Suprapubic skin (tissue), 4 donors: Measurements from ENCODE around the gene GAS7. TPM values are rescaled to one million over a fixed set of nuclear protein-coding genes. Genes with fewer than 3 reads are reported as not detected.
A peak's percentile ranks its signal among the peaks of the same experiment; 100 is the strongest.

Source experiments
- DNase-seq, 2 donors: peaks; one replicate each; pipeline ENCODE4 v3.0.0-alpha.2; 2019; ENCODE audit warnings: low spot score in 2 of 2
- H3K27ac ChIP-seq: fragments of 200-600 bp; sonication (generic); one replicate; pipeline ENCODE4 v1.5.1; 2019
- H3K27me3 ChIP-seq: fragments of 200-600 bp; sonication (generic); one replicate; pipeline ENCODE4 v1.5.1; 2019
- H3K36me3 ChIP-seq: fragments of 200-600 bp; sonication (generic); one replicate; pipeline ENCODE4 v1.5.1; 2019
- H3K4me1 ChIP-seq: fragments of 200-600 bp; sonication (generic); one replicate; pipeline ENCODE4 v1.5.1; 2019
- H3K4me3 ChIP-seq: fragments of 200-600 bp; sonication (generic); one replicate; pipeline ENCODE4 v1.5.1; 2019; ENCODE audit warnings: mild to moderate bottlenecking
- H3K9me3 ChIP-seq: fragments of 200-600 bp; sonication (generic); one replicate; pipeline ENCODE4 v1.5.1; 2019
- EP300 ChIP-seq: sonication (generic); formaldehyde crosslinking; IDR thresholded peaks from one replicate; pipeline ENCODE4 v1.6.1; 2017; ENCODE audit warnings: antibody characterized with exemption
- POLR2A ChIP-seq, 2 donors: fragments of 450-650 bp; IDR thresholded peaks; one replicate each; pipeline ENCODE4 v1.6.1; 2017; ENCODE audit warnings: antibody characterized with exemption in 2 of 2, mild to moderate bottlenecking in 2 of 2, moderate library complexity in 2 of 2
- POLR2AphosphoS5 ChIP-seq, 3 donors: sonication (generic); formaldehyde crosslinking; IDR thresholded peaks; one replicate each; pipeline ENCODE4 v1.6.1; 2017; ENCODE audit warnings: antibody characterized with exemption in 3 of 3
- WGBS: methylation state at CpG from one replicate; pipeline ENCODE4 v1.1.5; 2018; 5-methylcytosine and 5-hydroxymethylcytosine counted together
- total RNA-seq, 4 donors: library from RNA; depleted of rRNA; stranded (reverse); fragments of >200 nt; gene quantifications; one replicate each; pipeline ENCODE4 v1.1.0, GENCODE V29; 2016
- TF ChIP-seq, protein P1 (sequence below), 2 donors: fragments of 200-600 bp in 1 of 2; fragments of 450-650 bp in 1 of 2; sonication (generic) in 1 of 2; IDR thresholded peaks; one replicate each; pipeline ENCODE4 v1.5.1; 2016 to 2019; ENCODE audit warnings: antibody characterized with exemption in 2 of 2, mild to moderate bottlenecking in 1 of 2, moderate library complexity in 1 of 2

Gene GAS7
- total RNA-seq, 4 donors from 2014 or later, result 45.7 to 106 (median 74.2) TPM

- H3K27me3 ChIP-seq, result no peaks in the 10 kb centered on the region
- H3K36me3 ChIP-seq, result no peaks in the 10 kb centered on the region
- no peak overlapping the region for H3K27ac ChIP-seq
- H3K4me3 ChIP-seq, result no peak overlapping the region
- no peaks in the 10 kb centered on the region for H3K9me3 ChIP-seq
- TF ChIP-seq POLR2AphosphoS5 (IDR thresholded peaks at IDR 0.05), result no peak
- TF ChIP-seq EP300, result no peak
- no peak for TF ChIP-seq POLR2A (IDR thresholded peaks at IDR 0.05)
- TF ChIP-seq, protein P1, sequence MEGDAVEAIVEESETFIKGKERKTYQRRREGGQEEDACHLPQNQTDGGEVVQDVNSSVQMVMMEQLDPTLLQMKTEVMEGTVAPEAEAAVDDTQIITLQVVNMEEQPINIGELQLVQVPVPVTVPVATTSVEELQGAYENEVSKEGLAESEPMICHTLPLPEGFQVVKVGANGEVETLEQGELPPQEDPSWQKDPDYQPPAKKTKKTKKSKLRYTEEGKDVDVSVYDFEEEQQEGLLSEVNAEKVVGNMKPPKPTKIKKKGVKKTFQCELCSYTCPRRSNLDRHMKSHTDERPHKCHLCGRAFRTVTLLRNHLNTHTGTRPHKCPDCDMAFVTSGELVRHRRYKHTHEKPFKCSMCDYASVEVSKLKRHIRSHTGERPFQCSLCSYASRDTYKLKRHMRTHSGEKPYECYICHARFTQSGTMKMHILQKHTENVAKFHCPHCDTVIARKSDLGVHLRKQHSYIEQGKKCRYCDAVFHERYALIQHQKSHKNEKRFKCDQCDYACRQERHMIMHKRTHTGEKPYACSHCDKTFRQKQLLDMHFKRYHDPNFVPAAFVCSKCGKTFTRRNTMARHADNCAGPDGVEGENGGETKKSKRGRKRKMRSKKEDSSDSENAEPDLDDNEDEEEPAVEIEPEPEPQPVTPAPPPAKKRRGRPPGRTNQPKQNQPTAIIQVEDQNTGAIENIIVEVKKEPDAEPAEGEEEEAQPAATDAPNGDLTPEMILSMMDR (IDR thresholded peaks at IDR 0.05), result no peak
- peaks cover 37% of the 10 kb centered on the region for H3K4me1 ChIP-seq
- no peak for DNase-seq
- 84% methylated on average over 13 of the region's 13 CpGs for WGBS
These were observed 229.0 kb downstream of the GAS7 start for GRCh38 chr17:9969301-9969935.

- H3K36me3 ChIP-seq, result no peaks in the 10 kb centered on the region
- no peak for DNase-seq
- no peaks in the 10 kb centered on the region for H3K27me3 ChIP-seq
- H3K4me3 ChIP-seq, result no peak overlapping the region
- no peaks in the 10 kb centered on the region for H3K9me3 ChIP-seq
- TF ChIP-seq EP300, result no peak
- TF ChIP-seq, protein P1 (IDR thresholded peaks at IDR 0.05), result no peak
- TF ChIP-seq POLR2AphosphoS5 (IDR thresholded peaks at IDR 0.05), result no peak
- no peak for TF ChIP-seq POLR2A (IDR thresholded peaks at IDR 0.05)
- peaks cover 33% of the 10 kb centered on the region for H3K4me1 ChIP-seq
- no peak overlapping the region for H3K27ac ChIP-seq
- WGBS, result 70% methylated on average over 5 of the region's 5 CpGs
These were observed 229.5 kb downstream of the GAS7 start for GRCh38 chr17:9968881-9969280.

DNA sequence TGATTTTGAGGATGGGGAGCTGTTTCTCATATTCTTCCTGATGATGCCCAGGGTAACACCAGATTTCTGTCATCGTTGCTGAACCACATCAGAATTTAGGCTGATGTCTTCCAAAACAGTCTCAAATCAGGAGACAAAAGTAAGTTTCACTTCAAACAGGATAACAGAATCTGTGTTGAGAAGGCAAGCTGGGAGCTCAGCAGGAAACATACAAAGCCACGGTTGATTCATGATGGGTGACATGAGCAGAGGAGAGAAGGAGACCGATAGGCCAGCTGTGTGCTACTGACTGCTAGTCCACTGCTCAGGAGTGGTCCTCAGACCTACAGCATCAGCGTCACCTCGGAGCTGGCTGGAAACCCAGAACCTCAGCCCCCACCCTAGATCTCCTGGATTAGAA is 230.4 kb downstream of the GAS7 start:
- Histone ChIP-seq H3K27ac (no peak overlapping the region), H3K4me1 (peaks cover 26% of the 10 kb centered on the region), H3K4me3 (no peak overlapping the region), H3K36me3 (no peaks in the 10 kb centered on the region), H3K9me3 (no peaks in the 10 kb centered on the region), H3K27me3 (no peaks in the 10 kb centered on the region)
- no peak for DNase-seq
- WGBS, result 58% methylated on average over 5 of the region's 5 CpGs
- TF ChIP-seq EP300 (no peak), POLR2AphosphoS5 (IDR thresholded peaks at IDR 0.05) (no peak), POLR2A (IDR thresholded peaks at IDR 0.05) (no peak)
- TF ChIP-seq, protein P1 (IDR thresholded peaks at IDR 0.05), result no peak

- 23% methylated on average over 20 of the region's 22 CpGs for WGBS
- Histone ChIP-seq H3K27me3 (no peaks in the 10 kb centered on the region), H3K4me3 (no peak overlapping the region), H3K9me3 (no peaks in the 10 kb centered on the region), H3K4me1 (peaks cover 10% of the 10 kb centered on the region), H3K36me3 (no peaks in the 10 kb centered on the region), H3K27ac (no peak overlapping the region)
- DNase-seq, result no peak
- no peak for TF ChIP-seq POLR2AphosphoS5 (IDR thresholded peaks at IDR 0.05)
- TF ChIP-seq, protein P1 (IDR thresholded peaks at IDR 0.05), result peak in 1 of 2 donors; percentile 27
These were observed 238.9 kb downstream of the GAS7 start for GRCh38 chr17:9959377-9959981.

- H3K36me3 ChIP-seq, result no peaks in the 10 kb centered on the region
- WGBS, result 45% methylated on average over 18 of the region's 19 CpGs
- no peak for DNase-seq
- no peaks in the 10 kb centered on the region for H3K9me3 ChIP-seq
- H3K27ac ChIP-seq, result no peak overlapping the region
- H3K4me3 ChIP-seq, result no peak overlapping the region
- peaks cover 10% of the 10 kb centered on the region for H3K4me1 ChIP-seq
- TF ChIP-seq, protein P1 (IDR thresholded peaks at IDR 0.05), result no peak
- TF ChIP-seq POLR2AphosphoS5 (IDR thresholded peaks at IDR 0.05), result no peak
- TF ChIP-seq EP300, result no peak
- no peak for TF ChIP-seq POLR2A (IDR thresholded peaks at IDR 0.05)
- H3K27me3 ChIP-seq, result no peaks in the 10 kb centered on the region
These were observed 239.7 kb downstream of the GAS7 start for GRCh38 chr17:9958586-9959281.
